Activated naive CD8-positive, alpha-beta T cell (primary cell): ENCODE data around the gene C1QL3.

Experiments used
- H3K27ac Mint-ChIP-seq: one replicate; pipeline ENCODE4 v1.8.0; 2021; ENCODE audit warnings: mixed read lengths
- H3K27me3 Mint-ChIP-seq: one replicate; pipeline ENCODE4 v1.8.0; 2021; ENCODE audit warnings: mixed read lengths
- H3K36me3 Mint-ChIP-seq: one replicate; pipeline ENCODE4 v1.8.0; 2021; ENCODE audit warnings: mixed read lengths
- H3K4me1 Mint-ChIP-seq: one replicate; pipeline ENCODE4 v1.8.0; 2021; ENCODE audit warnings: low read depth, mixed read lengths
- H3K4me3 Mint-ChIP-seq: one replicate; pipeline ENCODE4 v1.8.0; 2021; ENCODE audit warnings: mild to moderate bottlenecking, mixed read lengths
- H3K9me3 Mint-ChIP-seq: one replicate; pipeline ENCODE4 v1.8.0; 2021; ENCODE audit warnings: low read depth, mixed read lengths

Gene C1QL3

GRCh38 chr10:16519908-16520861, 1.5 kb downstream of the C1QL3 start:
- H3K9me3 Mint-ChIP-seq: no peaks in the 10 kb centered on the region
- H3K4me3 Mint-ChIP-seq: peak overlapping the region; percentile 83
- H3K4me1 Mint-ChIP-seq: peaks cover 11% of the 10 kb centered on the region
- peaks cover 22% of the 10 kb centered on the region for H3K27me3 Mint-ChIP-seq
- peaks cover 3% of the 10 kb centered on the region for H3K36me3 Mint-ChIP-seq
- no peak overlapping the region for H3K27ac Mint-ChIP-seq

GRCh38 chr10:16519250-16519907, 2.3 kb downstream of the C1QL3 start:
- Mint-ChIP-seq H3K27ac (no peak overlapping the region), H3K4me1 (peaks cover 11% of the 10 kb centered on the region), H3K27me3 (peaks cover 19% of the 10 kb centered on the region), H3K4me3 (peak overlapping the region; percentile 83), H3K36me3 (peaks cover 3% of the 10 kb centered on the region), H3K9me3 (no peaks in the 10 kb centered on the region)

GRCh38 chr10:16518822-16519221, 2.9 kb downstream of the C1QL3 start:
- Mint-ChIP-seq H3K36me3 (peaks cover 3% of the 10 kb centered on the region), H3K27ac (no peak overlapping the region), H3K4me1 (peaks cover 11% of the 10 kb centered on the region), H3K4me3 (peak overlapping the region; percentile 73), H3K27me3 (peaks cover 16% of the 10 kb centered on the region), H3K9me3 (no peaks in the 10 kb centered on the region)

GRCh38 chr10:16510843-16511242, 10.8 kb downstream of the C1QL3 start:
- H3K27me3 Mint-ChIP-seq: no peaks in the 10 kb centered on the region
- H3K4me1 Mint-ChIP-seq: no peaks in the 10 kb centered on the region
- H3K9me3 Mint-ChIP-seq: no peaks in the 10 kb centered on the region
- no peak overlapping the region for H3K4me3 Mint-ChIP-seq
- H3K36me3 Mint-ChIP-seq: peaks cover 11% of the 10 kb centered on the region
- H3K27ac Mint-ChIP-seq: no peak overlapping the region

GRCh38 chr10:16509996-16510395, 11.7 kb downstream of the C1QL3 start:
- Mint-ChIP-seq H3K4me3 (no peak overlapping the region), H3K27ac (no peak overlapping the region), H3K4me1 (no peaks in the 10 kb centered on the region), H3K9me3 (no peaks in the 10 kb centered on the region), H3K27me3 (no peaks in the 10 kb centered on the region), H3K36me3 (peaks cover 11% of the 10 kb centered on the region)

GRCh38 chr10:16505161-16505560, 16.5 kb downstream of the C1QL3 start:
- no peak overlapping the region for H3K27ac Mint-ChIP-seq
- H3K36me3 Mint-ChIP-seq: peaks cover 14% of the 10 kb centered on the region
- H3K9me3 Mint-ChIP-seq: no peaks in the 10 kb centered on the region
- no peaks in the 10 kb centered on the region for H3K4me1 Mint-ChIP-seq
- H3K27me3 Mint-ChIP-seq: no peaks in the 10 kb centered on the region
- H3K4me3 Mint-ChIP-seq: no peak overlapping the region

GRCh38 chr10:16497911-16498310, 23.8 kb downstream of the C1QL3 start:
- Mint-ChIP-seq H3K36me3 (peaks cover 30% of the 10 kb centered on the region), H3K4me1 (no peaks in the 10 kb centered on the region), H3K4me3 (no peak overlapping the region), H3K27ac (no peak overlapping the region), H3K27me3 (no peaks in the 10 kb centered on the region), H3K9me3 (no peaks in the 10 kb centered on the region)

- Mint-ChIP-seq H3K36me3 (peaks cover 31% of the 10 kb centered on the region), H3K4me1 (no peaks in the 10 kb centered on the region), H3K9me3 (no peaks in the 10 kb centered on the region), H3K27ac (no peak overlapping the region), H3K27me3 (no peaks in the 10 kb centered on the region), H3K4me3 (no peak overlapping the region)
These were observed 27.7 kb downstream of the C1QL3 start for GRCh38 chr10:16493884-16494536.

- Mint-ChIP-seq H3K4me3 (no peak overlapping the region), H3K27ac (no peak overlapping the region), H3K4me1 (no peaks in the 10 kb centered on the region), H3K27me3 (no peaks in the 10 kb centered on the region), H3K36me3 (peaks cover 24% of the 10 kb centered on the region), H3K9me3 (no peaks in the 10 kb centered on the region)
These were observed 29.7 kb downstream of the C1QL3 start for GRCh38 chr10:16491933-16492332.

- no peak overlapping the region for H3K27ac Mint-ChIP-seq
- H3K4me3 Mint-ChIP-seq: no peak overlapping the region
- H3K27me3 Mint-ChIP-seq: no peaks in the 10 kb centered on the region
- no peaks in the 10 kb centered on the region for H3K9me3 Mint-ChIP-seq
- H3K36me3 Mint-ChIP-seq: peaks cover 21% of the 10 kb centered on the region
- no peaks in the 10 kb centered on the region for H3K4me1 Mint-ChIP-seq
These were observed 31.2 kb downstream of the C1QL3 start for GRCh38 chr10:16490511-16490910.

GRCh38 chr10:16483241-16483917, 38.3 kb downstream of the C1QL3 start:
- Mint-ChIP-seq H3K27ac (no peak overlapping the region), H3K4me1 (peaks cover 1% of the 10 kb centered on the region), H3K9me3 (no peaks in the 10 kb centered on the region), H3K4me3 (no peak overlapping the region), H3K27me3 (no peaks in the 10 kb centered on the region), H3K36me3 (peaks cover 25% of the 10 kb centered on the region)

GRCh38 chr10:16481052-16481728, 40.5 kb downstream of the C1QL3 start:
- no peak overlapping the region for H3K27ac Mint-ChIP-seq
- no peak overlapping the region for H3K4me3 Mint-ChIP-seq
- H3K36me3 Mint-ChIP-seq: peaks cover 17% of the 10 kb centered on the region

GRCh38 chr10:16478801-16479200, 42.9 kb downstream of the C1QL3 start:
- Mint-ChIP-seq H3K4me3 (no peak overlapping the region), H3K4me1 (no peaks in the 10 kb centered on the region), H3K27ac (no peak overlapping the region), H3K36me3 (peaks cover 12% of the 10 kb centered on the region), H3K9me3 (no peaks in the 10 kb centered on the region), H3K27me3 (no peaks in the 10 kb centered on the region)

More at GRCh38 chr10:16481052-16481728, 40.5 kb downstream of the C1QL3 start:
- Mint-ChIP-seq H3K9me3 (no peaks in the 10 kb centered on the region), H3K4me1 (peaks cover 1% of the 10 kb centered on the region), H3K27me3 (no peaks in the 10 kb centered on the region)

- no peak overlapping the region for H3K4me3 Mint-ChIP-seq
- no peaks in the 10 kb centered on the region for H3K4me1 Mint-ChIP-seq
- H3K27ac Mint-ChIP-seq: no peak overlapping the region
- peaks cover 12% of the 10 kb centered on the region for H3K36me3 Mint-ChIP-seq
- no peaks in the 10 kb centered on the region for H3K27me3 Mint-ChIP-seq
- H3K9me3 Mint-ChIP-seq: no peaks in the 10 kb centered on the region
These were observed 43.9 kb downstream of the C1QL3 start for GRCh38 chr10:16477757-16478156.
